ENCODE results near the gene CPTP. TPM values are rescaled to one million over a fixed set of nuclear protein-coding genes. Genes with fewer than 3 reads are reported as not detected.

The CPTP gene
- total RNA-seq, 1 donor from 2014 or later = 17.5 TPM

DNA sequence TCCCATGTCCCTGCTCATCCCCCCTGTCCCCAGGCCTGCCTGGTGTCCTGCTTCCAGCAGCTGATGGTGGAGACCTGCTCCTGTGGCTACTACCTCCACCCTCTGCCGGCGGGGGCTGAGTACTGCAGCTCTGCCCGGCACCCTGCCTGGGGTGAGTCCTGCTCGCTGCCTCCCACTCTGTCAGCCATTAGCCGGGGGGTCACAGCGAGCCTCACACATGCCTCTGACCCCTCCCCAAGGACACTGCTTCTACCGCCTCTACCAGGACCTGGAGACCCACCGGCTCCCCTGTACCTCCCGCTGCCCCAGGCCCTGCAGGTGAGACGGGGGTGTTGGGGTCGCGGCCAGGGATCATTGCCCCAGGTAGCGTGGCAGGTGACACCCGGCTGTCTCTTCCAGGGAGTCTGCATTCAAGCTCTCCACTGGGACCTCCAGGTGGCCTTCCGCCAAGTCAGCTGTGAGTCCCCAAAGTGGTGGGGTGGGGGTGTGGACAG is 34.3 kb upstream of the CPTP start:
- H3K27ac Mint-ChIP-seq = no peak overlapping the region
- no peak overlapping the region for H3K4me3 Mint-ChIP-seq (ENCODE audit: low read depth)
- peak; percentile 66 for DNase-seq (ENCODE audit: low spot score, unreplicated experiment)
- no peaks in the 10 kb centered on the region for H3K4me1 Mint-ChIP-seq (ENCODE audit: low read depth)
- H3K27me3 Mint-ChIP-seq = no peaks in the 10 kb centered on the region
- no peaks in the 10 kb centered on the region for H3K9me3 Mint-ChIP-seq (ENCODE audit: low read depth)
- TF ChIP-seq, protein P1, sequence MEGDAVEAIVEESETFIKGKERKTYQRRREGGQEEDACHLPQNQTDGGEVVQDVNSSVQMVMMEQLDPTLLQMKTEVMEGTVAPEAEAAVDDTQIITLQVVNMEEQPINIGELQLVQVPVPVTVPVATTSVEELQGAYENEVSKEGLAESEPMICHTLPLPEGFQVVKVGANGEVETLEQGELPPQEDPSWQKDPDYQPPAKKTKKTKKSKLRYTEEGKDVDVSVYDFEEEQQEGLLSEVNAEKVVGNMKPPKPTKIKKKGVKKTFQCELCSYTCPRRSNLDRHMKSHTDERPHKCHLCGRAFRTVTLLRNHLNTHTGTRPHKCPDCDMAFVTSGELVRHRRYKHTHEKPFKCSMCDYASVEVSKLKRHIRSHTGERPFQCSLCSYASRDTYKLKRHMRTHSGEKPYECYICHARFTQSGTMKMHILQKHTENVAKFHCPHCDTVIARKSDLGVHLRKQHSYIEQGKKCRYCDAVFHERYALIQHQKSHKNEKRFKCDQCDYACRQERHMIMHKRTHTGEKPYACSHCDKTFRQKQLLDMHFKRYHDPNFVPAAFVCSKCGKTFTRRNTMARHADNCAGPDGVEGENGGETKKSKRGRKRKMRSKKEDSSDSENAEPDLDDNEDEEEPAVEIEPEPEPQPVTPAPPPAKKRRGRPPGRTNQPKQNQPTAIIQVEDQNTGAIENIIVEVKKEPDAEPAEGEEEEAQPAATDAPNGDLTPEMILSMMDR (IDR thresholded peaks at IDR 0.05; ENCODE audit: unreplicated experiment) = peak; percentile 56
- no peaks in the 10 kb centered on the region for H3K36me3 Mint-ChIP-seq (ENCODE audit: insufficient read depth)

DNA sequence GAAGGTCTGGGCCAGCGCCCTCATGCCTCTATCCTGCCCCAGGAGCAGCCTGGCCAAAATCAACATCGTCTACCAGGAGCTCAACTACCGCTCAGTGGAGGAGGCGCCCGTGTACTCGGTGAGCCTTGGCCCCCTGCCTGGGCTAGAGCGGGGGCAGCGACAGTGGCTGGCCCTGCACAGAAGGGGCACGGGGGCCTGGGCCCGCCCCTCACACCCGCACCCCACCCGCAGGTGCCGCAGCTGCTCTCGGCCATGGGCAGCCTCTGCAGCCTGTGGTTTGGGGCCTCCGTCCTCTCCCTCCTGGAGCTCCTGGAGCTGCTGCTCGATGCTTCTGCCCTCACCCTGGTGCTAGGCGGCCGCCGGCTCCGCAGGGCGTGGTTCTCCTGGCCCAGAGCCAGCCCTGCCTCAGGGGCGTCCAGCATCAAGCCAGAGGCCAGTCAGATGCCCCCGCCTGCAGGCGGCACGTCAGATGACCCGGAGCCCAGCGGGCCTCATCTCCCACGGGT is 33.5 kb upstream of the CPTP start:
- Mint-ChIP-seq H3K9me3 (ENCODE audit: low read depth) (no peaks in the 10 kb centered on the region), H3K27me3 (no peaks in the 10 kb centered on the region), H3K4me1 (ENCODE audit: low read depth) (no peaks in the 10 kb centered on the region), H3K4me3 (ENCODE audit: low read depth) (no peak overlapping the region), H3K36me3 (ENCODE audit: insufficient read depth) (no peaks in the 10 kb centered on the region), H3K27ac (no peak overlapping the region)
- TF ChIP-seq, protein P1 (IDR thresholded peaks at IDR 0.05; ENCODE audit: unreplicated experiment) = no peak
- DNase-seq (ENCODE audit: low spot score, unreplicated experiment) = no peak

DNA sequence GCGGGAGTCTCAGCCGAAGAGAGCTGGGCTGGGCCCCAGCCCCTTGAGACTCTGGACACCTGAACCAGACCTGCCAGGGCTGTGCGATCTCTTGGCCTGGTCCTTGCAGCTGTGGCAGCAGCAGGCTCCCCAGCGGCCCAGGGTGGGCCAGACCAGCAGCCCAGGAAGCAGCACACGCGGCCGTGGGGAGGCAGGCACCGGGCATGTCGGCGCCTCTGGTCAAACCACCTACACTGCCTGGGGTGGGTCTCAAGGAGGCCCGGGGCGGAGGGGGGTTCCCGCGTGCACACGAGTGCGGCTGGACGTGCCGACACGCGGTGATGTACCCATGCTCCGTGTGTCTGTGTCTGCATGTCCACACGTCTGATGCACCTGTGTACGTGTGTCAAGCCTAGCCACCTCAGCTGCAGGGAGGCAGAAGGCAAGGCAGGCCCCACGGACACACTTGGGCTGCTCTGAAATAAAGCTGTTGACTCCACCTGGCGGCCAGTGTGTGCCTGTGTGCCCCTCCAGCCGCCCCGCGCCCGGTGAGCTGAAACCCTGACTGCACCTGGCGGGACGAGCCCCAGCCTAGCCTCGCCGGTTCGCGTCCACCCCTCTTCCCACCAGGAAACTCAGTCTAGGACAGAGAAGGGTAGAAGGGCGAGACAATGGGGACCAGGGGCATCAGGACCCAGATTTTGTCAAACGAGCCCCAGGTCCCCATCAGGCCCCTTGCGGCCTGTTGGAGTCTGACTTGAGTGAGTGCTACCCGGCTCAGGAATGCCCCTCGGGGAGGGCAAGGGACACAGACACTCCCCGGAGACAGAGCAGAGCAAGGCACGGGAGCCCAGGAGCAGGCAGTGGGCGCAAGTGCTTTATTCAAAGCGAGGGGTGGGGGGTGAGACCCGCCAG is 32.8 kb upstream of the CPTP start:
- TF ChIP-seq, protein P1 (IDR thresholded peaks at IDR 0.05; ENCODE audit: unreplicated experiment) = peak; percentile 73
- Mint-ChIP-seq H3K4me1 (ENCODE audit: low read depth) (no peaks in the 10 kb centered on the region), H3K36me3 (ENCODE audit: insufficient read depth) (no peaks in the 10 kb centered on the region), H3K9me3 (ENCODE audit: low read depth) (no peaks in the 10 kb centered on the region), H3K27ac (no peak overlapping the region), H3K27me3 (no peaks in the 10 kb centered on the region), H3K4me3 (ENCODE audit: low read depth) (no peak overlapping the region)
- DNase-seq (ENCODE audit: low spot score, unreplicated experiment) = peak; percentile 59

DNA sequence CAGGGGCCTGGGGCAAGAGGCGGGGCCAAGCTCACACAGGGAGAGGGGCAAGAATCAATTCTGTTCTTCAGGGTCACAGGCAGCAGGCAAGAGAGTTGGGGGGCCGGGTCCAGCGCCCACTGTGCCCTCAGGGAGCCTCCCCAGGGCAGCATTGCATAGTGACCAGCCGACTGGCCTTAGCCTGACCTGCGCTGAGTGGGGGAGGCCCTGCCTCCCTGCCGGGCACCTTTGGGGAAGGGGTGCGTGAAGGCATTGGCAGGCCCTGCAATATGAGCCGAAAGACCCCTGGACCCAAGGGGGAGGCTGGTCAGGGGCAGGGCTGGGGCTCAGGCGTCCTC is 32.2 kb upstream of the CPTP start:
- no peaks in the 10 kb centered on the region for H3K9me3 Mint-ChIP-seq (ENCODE audit: low read depth)
- no peaks in the 10 kb centered on the region for H3K4me1 Mint-ChIP-seq (ENCODE audit: low read depth)
- H3K27ac Mint-ChIP-seq = no peak overlapping the region
- H3K36me3 Mint-ChIP-seq (ENCODE audit: insufficient read depth) = no peaks in the 10 kb centered on the region
- no peak overlapping the region for H3K4me3 Mint-ChIP-seq (ENCODE audit: low read depth)
- TF ChIP-seq, protein P1 (IDR thresholded peaks at IDR 0.05; ENCODE audit: unreplicated experiment) = no peak
- no peaks in the 10 kb centered on the region for H3K27me3 Mint-ChIP-seq
- no peak for DNase-seq (ENCODE audit: low spot score, unreplicated experiment)

DNA sequence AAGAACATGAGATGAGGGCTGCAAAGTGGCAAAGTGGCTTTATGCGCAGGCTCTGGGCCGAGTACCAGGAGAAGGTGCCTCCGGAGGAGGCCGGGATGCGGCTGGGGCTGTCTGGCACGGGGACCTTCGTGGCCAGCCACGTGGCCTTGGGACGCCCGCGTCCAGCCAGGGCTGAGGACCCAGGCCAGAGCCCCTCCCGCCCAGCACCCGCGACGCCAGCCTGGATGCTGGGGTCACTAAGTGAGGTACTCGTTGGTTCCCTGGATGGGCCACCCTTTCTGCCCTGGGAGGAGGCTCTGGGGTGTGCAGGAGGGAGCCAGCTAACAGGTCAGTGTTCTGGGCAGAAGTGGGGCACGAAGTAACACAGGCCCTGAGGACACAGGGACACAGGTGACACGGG is 31.8 kb upstream of the CPTP start:
- Mint-ChIP-seq H3K4me1 (ENCODE audit: low read depth) (no peaks in the 10 kb centered on the region), H3K4me3 (ENCODE audit: low read depth) (no peak overlapping the region), H3K27ac (no peak overlapping the region), H3K9me3 (ENCODE audit: low read depth) (no peaks in the 10 kb centered on the region), H3K27me3 (no peaks in the 10 kb centered on the region), H3K36me3 (ENCODE audit: insufficient read depth) (no peaks in the 10 kb centered on the region)
- TF ChIP-seq, protein P1 (IDR thresholded peaks at IDR 0.05; ENCODE audit: unreplicated experiment) = no peak
- DNase-seq (ENCODE audit: low spot score, unreplicated experiment) = no peak

Data from progenitor cell of endocrine pancreas (in vitro differentiated cells).